Measurements from ENCODE around the gene ESR1. TPM values are rescaled to one million over a fixed set of nuclear protein-coding genes. Genes with fewer than 3 reads are reported as not detected.

ESR1 gene
- total and polyA plus RNA-seq, 9 of the 15 experiments (the other 6 are each of a cell fraction or from before 2014, with no cell fraction given): 0.03 to 0.27 (median 0.08) TPM; not detected in 1

- H3K79me2 ChIP-seq (ENCODE audit: control insufficient read depth, insufficient read depth, low read length): no peaks in the 10 kb centered on the region
- H4K20me1 ChIP-seq (replicated peaks; ENCODE audit: control insufficient read depth, insufficient read depth, low read length): no peaks in the 10 kb centered on the region
- H3K4me1 ChIP-seq (replicated peaks in 1 of 2; ENCODE audit: control insufficient read depth in 2 of 2, insufficient read depth in 2 of 2, low read length in 2 of 2): no peaks in the 10 kb centered on the region
- FAIRE-seq: no peak
- no peaks in the 10 kb centered on the region for H3K9me3 ChIP-seq (replicated peaks; ENCODE audit: control insufficient read depth, insufficient read depth, low read depth, low read length)
- no peak overlapping the region for H3K4me3 ChIP-seq
- no TSS peak for BruUV-seq (replicated peaks)
- no peak overlapping the region for H3K27ac ChIP-seq (ENCODE audit: extremely low read depth, low read depth, low read length)
- no peak overlapping the region for H3K4me2 ChIP-seq (ENCODE audit: insufficient read depth, low read length)
- ChIA-PET CTCF (ENCODE audit: low intra/inter-chr PET ratio) (no interaction called here), POLR2A (no interaction called here)
- H3K9me1 ChIP-seq (ENCODE audit: control insufficient read depth, insufficient read depth, low read length): no peaks in the 10 kb centered on the region
- H2AFZ ChIP-seq (ENCODE audit: low read depth, low read length): 0 out of 2 replicates have a peak overlapping the region, but pooled peaks have one; percentile 1
- no peak overlapping the region for H3K9ac ChIP-seq (ENCODE audit: insufficient read depth in 1 of 2, low read depth in 2 of 2, low read length in 2 of 2)
- peaks cover 0 to 8% of the 10 kb centered on the region in 2 experiments; a peak in 2 of 5 replicates for H3K27me3 ChIP-seq (ENCODE audit: control insufficient read depth in 2 of 2, insufficient read depth in 2 of 2, low read length in 2 of 2)
- intact Hi-C loops (cut with micrococcal nuclease): no loop called here
- TF ChIP-seq MAFG (tag; conservative IDR thresholded peaks at IDR 0.05) (0 out of 2 replicates have a peak, but pooled peaks have one; percentile 11), ZNF324 (CRISPR knock-in tag; IDR thresholded peaks at IDR 0.05) (no peak), NRF1 (conservative IDR thresholded peaks at IDR 0.05 in 1 of 2, IDR thresholded peaks at IDR 0.05 in 1 of 2) (0 out of 4 replicates have a peak, but pooled peaks of 1 of the 2 experiments have one; percentile 18), ERF (CRISPR knock-in tag; IDR thresholded peaks at IDR 0.05) (no peak)
- in situ Hi-C loops (cut with MboI): no loop called here
- DNase-seq (ENCODE audit: extremely low read depth in 1 of 4, low spot score in 3 of 4): no peak
- WGBS (ENCODE audit: insufficient coverage, low coverage, missing lambda C conversion rate): 0% methylated on average over 13 of the region's 13 CpGs
- no peaks in the 10 kb centered on the region for H3K36me3 ChIP-seq (ENCODE audit: control insufficient read depth, insufficient read depth, low read length)
- ATAC-seq: no peak; the same call in 2 of the 3 replicates
Measured at GRCh38 chr6:152151920-152152319, 344.4 kb downstream of the ESR1 start.

- intact Hi-C loops (cut with micrococcal nuclease) (no loop called here), in situ Hi-C loops (cut with MboI) (no loop called here)
- ChIA-PET CTCF (ENCODE audit: low intra/inter-chr PET ratio) (no interaction called here), POLR2A (no interaction called here)
- H3K4me1 ChIP-seq (replicated peaks in 1 of 2; ENCODE audit: control insufficient read depth in 2 of 2, insufficient read depth in 2 of 2, low read length in 2 of 2): no peaks in the 10 kb centered on the region
- no peaks in the 10 kb centered on the region for H4K20me1 ChIP-seq (replicated peaks; ENCODE audit: control insufficient read depth, insufficient read depth, low read length)
- no peaks in the 10 kb centered on the region for H3K36me3 ChIP-seq (ENCODE audit: control insufficient read depth, insufficient read depth, low read length)
- ATAC-seq (no peak), FAIRE-seq (no peak), DNase-seq (ENCODE audit: extremely low read depth in 1 of 4, low spot score in 3 of 4) (no peak)
- no TSS peak for BruUV-seq (replicated peaks)
- H3K9me3 ChIP-seq (replicated peaks; ENCODE audit: control insufficient read depth, insufficient read depth, low read depth, low read length): no peaks in the 10 kb centered on the region
- no peaks in the 10 kb centered on the region for H3K79me2 ChIP-seq (ENCODE audit: control insufficient read depth, insufficient read depth, low read length)
- H3K4me2 ChIP-seq (ENCODE audit: insufficient read depth, low read length): no peak overlapping the region
- peaks cover 0 to 5% of the 10 kb centered on the region in 2 experiments; a peak in 1 of 5 replicates for H3K27me3 ChIP-seq (ENCODE audit: control insufficient read depth in 2 of 2, insufficient read depth in 2 of 2, low read length in 2 of 2)
- no peaks in the 10 kb centered on the region for H3K9me1 ChIP-seq (ENCODE audit: control insufficient read depth, insufficient read depth, low read length)
- H3K9ac ChIP-seq (ENCODE audit: insufficient read depth in 1 of 2, low read depth in 2 of 2, low read length in 2 of 2): no peak overlapping the region
- H2AFZ ChIP-seq (ENCODE audit: low read depth, low read length): no peak overlapping the region
- WGBS (ENCODE audit: insufficient coverage, low coverage, missing lambda C conversion rate): under 1% methylated on average over 17 of the region's 17 CpGs
- no peak overlapping the region for H3K4me3 ChIP-seq
- no peak overlapping the region for H3K27ac ChIP-seq (ENCODE audit: extremely low read depth, low read depth, low read length)
- TF ChIP-seq POLR2B (IDR thresholded peaks at IDR 0.05; ENCODE audit: low read depth, partially characterized antibody) (no peak), THRA (IDR thresholded peaks at IDR 0.05) (no peak), TSHZ1 (CRISPR knock-in tag; IDR thresholded peaks at IDR 0.05) (no peak), ZNF740 (CRISPR knock-in tag; IDR thresholded peaks at IDR 0.05) (no peak), ZNF740 (tag; IDR thresholded peaks at IDR 0.05) (no peak)
Measured at GRCh38 chr6:152154559-152155356, 347.3 kb downstream of the ESR1 start.
